H1 (cell line): ENCODE results near the gene MRPL43. TPM values are rescaled to one million over a fixed set of nuclear protein-coding genes. Genes with fewer than 3 reads are reported as not detected.

Source experiments
- BACH1 ChIP-seq: IDR thresholded peaks from 2 replicates; pipeline ENCODE4 v1.6.1; 2012; ENCODE audit warnings: low read length, improper control_type of control experiment
- CHD2 ChIP-seq: IDR thresholded peaks from 2 replicates; pipeline ENCODE4 v1.6.1; 2012; ENCODE audit warnings: low read length, improper control_type of control experiment
- CTBP2 ChIP-seq: IDR thresholded peaks from 2 replicates; pipeline ENCODE4 v1.7.0; 2011; ENCODE audit warnings: borderline replicate concordance, mild to moderate bottlenecking, moderate library complexity, mixed read lengths, low read length; ENCODE audit not compliant: insufficient read depth, insufficient read length
- HDAC2 ChIP-seq, 2 experiments: fragments of 300-600 bp in 1 of 2; sonication (generic) in 1 of 2; IDR thresholded peaks; 2 replicates each; pipeline ENCODE4 v1.6.1; 2011 to 2012; ENCODE audit warnings: low read depth in 2 of 2, low read length in 2 of 2, mild to moderate bottlenecking in 2 of 2, moderate library complexity in 2 of 2, borderline replicate concordance in 1 of 2, inconsistent platforms in 1 of 2
- HDAC6 ChIP-seq: IDR thresholded peaks from one replicate; pipeline ENCODE4 v1.7.1; 2012; ENCODE audit warnings: low read depth, mild to moderate bottlenecking, inconsistent platforms, low read length, moderate library complexity
- MAFK ChIP-seq: IDR thresholded peaks from 2 replicates; pipeline ENCODE4 v1.6.1; 2012; ENCODE audit warnings: low read depth, mild to moderate bottlenecking, improper control_type of control experiment, low read length
- RBBP5 ChIP-seq: IDR thresholded peaks from 2 replicates; pipeline ENCODE4 v1.7.1; 2012; ENCODE audit warnings: low read depth, mild to moderate bottlenecking, inconsistent platforms, low read length, moderate library complexity, borderline replicate concordance
- SAP30 ChIP-seq: fragments of 300-600 bp; sonication (generic); IDR thresholded peaks from 2 replicates; pipeline ENCODE4 v1.7.1; 2012; ENCODE audit warnings: low read length, moderate library complexity, mild to moderate bottlenecking, inconsistent platforms; ENCODE audit not compliant: insufficient read depth, insufficient replicate concordance
- polyA plus RNA-seq, 7 experiments: library from polyadenylated mRNA; depleted of rRNA in 3 of 7; stranded (reverse) in 5 of 7; unstranded in 2 of 7; fragments of >200 nt in 5 of 7; fragments of 200-250 nt in 2 of 7; gene quantifications; 1 replicate in 5 of 7; 2 replicates in 1 of 7; 4 replicates in 1 of 7; pipeline versions ENCODE4 v1.2.1 to v1.2.3, GENCODE V29; 2011 to 2013; ENCODE audit warnings: missing spikeins in 2 of 7, mixed read lengths in 2 of 7
- total RNA-seq: library from RNA; stranded (reverse); fragmentation: NEBNext Ultra II Directional; extraction: Animal tissue kit (Norgen Biotek cat#: 25700); gene quantifications from 2 replicates; pipeline ENCODE4 v1.2.1, GENCODE V29; 2021

Gene MRPL43
- total and polyA plus RNA-seq, 2 of the 8 experiments (the other 6 are each of a cell fraction or from before 2014, with no cell fraction given), result 74.1 to 149 TPM

- no peak for TF ChIP-seq HDAC6
- TF ChIP-seq CTBP2, result no peak
- TF ChIP-seq BACH1, result no peak
- TF ChIP-seq HDAC2 (IDR thresholded peaks at IDR 0.05; ENCODE audit: borderline replicate concordance in 1 of 2, low read depth in 2 of 2, low read length in 2 of 2), result no peak
- no peak for TF ChIP-seq MAFK
- no peak for TF ChIP-seq SAP30
- TF ChIP-seq RBBP5, result no peak
- TF ChIP-seq CHD2, result no peak
Observed at GRCh38 chr10:100985336-100985735, 2.0 kb downstream of the MRPL43 start (continued).
